ENCODE measurements around the gene MTHFD2L. TPM values are rescaled to one million over a fixed set of nuclear protein-coding genes. Genes with fewer than 3 reads are reported as not detected.

MTHFD2L gene
- total and polyA plus RNA-seq, 2 of the 8 experiments (the other 6 are each of a cell fraction or from before 2014, with no cell fraction given): 5.4 to 15.0 TPM

GRCh38 chr4:74188912-74189311 lies 31.0 kb downstream of the MTHFD2L start (continued):
- TF ChIP-seq, protein P1, sequence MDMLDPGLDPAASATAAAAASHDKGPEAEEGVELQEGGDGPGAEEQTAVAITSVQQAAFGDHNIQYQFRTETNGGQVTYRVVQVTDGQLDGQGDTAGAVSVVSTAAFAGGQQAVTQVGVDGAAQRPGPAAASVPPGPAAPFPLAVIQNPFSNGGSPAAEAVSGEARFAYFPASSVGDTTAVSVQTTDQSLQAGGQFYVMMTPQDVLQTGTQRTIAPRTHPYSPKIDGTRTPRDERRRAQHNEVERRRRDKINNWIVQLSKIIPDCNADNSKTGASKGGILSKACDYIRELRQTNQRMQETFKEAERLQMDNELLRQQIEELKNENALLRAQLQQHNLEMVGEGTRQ (IDR thresholded peaks at IDR 0.05; ENCODE audit: low read length): no peak
- TF ChIP-seq SAP30 (IDR thresholded peaks at IDR 0.05; ENCODE audit: insufficient read depth, insufficient replicate concordance, low read length): no peak
- TF ChIP-seq KDM4A (IDR thresholded peaks at IDR 0.05; ENCODE audit: low read depth, low read length, severe bottlenecking): no peak
- no peak for TF ChIP-seq RBBP5 (IDR thresholded peaks at IDR 0.05; ENCODE audit: borderline replicate concordance, low read depth, low read length)
- TF ChIP-seq POU5F1 (IDR thresholded peaks at IDR 0.05; ENCODE audit: low read depth, low read length): no peak
- TF ChIP-seq ASH2L (IDR thresholded peaks at IDR 0.05; ENCODE audit: low read length): no peak

Measured in H1 (cell line).